Omental fat pad (tissue), 4 donors: ENCODE results near the gene TNNI3K. TPM values are rescaled to one million over a fixed set of nuclear protein-coding genes. Genes with fewer than 3 reads are reported as not detected.

Source experiments
- ATAC-seq: fragments of 150-250 bp; one replicate; pipeline ENCODE4 v1.9.1; 2016; ENCODE audit warnings: mild to moderate bottlenecking, moderate library complexity; ENCODE audit not compliant: low FRiP score
- DNase-seq: peaks from one replicate; pipeline ENCODE4 v3.0.0-alpha.2; 2019; ENCODE audit warnings: low spot score
- total RNA-seq, 4 donors: library from RNA; depleted of rRNA; stranded (reverse); fragments of >200 nt; gene quantifications; one replicate each; pipeline ENCODE4 v1.1.0, GENCODE V29; 2016
- TF ChIP-seq, protein P1 (sequence below), 3 donors: fragments of 450-650 bp; IDR thresholded peaks; one replicate each; pipeline ENCODE4 v1.5.1; 2016 to 2017; ENCODE audit warnings: antibody characterized with exemption in 3 of 3, mild to moderate bottlenecking in 3 of 3, moderate library complexity in 2 of 3

TNNI3K gene, protein sequence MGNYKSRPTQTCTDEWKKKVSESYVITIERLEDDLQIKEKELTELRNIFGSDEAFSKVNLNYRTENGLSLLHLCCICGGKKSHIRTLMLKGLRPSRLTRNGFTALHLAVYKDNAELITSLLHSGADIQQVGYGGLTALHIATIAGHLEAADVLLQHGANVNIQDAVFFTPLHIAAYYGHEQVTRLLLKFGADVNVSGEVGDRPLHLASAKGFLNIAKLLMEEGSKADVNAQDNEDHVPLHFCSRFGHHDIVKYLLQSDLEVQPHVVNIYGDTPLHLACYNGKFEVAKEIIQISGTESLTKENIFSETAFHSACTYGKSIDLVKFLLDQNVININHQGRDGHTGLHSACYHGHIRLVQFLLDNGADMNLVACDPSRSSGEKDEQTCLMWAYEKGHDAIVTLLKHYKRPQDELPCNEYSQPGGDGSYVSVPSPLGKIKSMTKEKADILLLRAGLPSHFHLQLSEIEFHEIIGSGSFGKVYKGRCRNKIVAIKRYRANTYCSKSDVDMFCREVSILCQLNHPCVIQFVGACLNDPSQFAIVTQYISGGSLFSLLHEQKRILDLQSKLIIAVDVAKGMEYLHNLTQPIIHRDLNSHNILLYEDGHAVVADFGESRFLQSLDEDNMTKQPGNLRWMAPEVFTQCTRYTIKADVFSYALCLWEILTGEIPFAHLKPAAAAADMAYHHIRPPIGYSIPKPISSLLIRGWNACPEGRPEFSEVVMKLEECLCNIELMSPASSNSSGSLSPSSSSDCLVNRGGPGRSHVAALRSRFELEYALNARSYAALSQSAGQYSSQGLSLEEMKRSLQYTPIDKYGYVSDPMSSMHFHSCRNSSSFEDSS
- 1 to 10 TPM in 2 of 4 donors, not detected in 2; 1.4 to 3.6 TPM for total RNA-seq

DNA sequence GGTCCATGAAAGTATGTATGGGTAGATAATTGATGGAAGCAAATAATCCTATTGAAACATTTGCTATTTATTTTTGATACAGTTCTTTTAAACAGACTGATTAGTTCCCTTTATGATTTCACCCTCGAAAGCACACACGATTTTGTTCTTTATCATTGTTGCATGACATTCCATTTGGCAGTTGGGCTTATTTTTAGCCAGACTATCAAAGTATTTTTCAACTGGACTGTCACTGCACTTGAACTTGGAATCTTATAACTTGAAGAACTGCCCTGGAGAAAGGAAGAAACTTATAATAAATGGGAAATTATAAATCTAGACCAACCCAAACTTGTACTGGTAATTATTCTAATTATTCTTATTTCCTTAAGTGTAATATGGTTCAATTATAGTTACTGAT is at the start of gene TNNI3K:
Gene TNNI3K (plus strand): TSS at position 235 of the 400 bp plus-strand sequence. CDS start 65 bp downstream, at position 300.
- DNase-seq (no peak), ATAC-seq (no peak)
- TF ChIP-seq, protein P1, sequence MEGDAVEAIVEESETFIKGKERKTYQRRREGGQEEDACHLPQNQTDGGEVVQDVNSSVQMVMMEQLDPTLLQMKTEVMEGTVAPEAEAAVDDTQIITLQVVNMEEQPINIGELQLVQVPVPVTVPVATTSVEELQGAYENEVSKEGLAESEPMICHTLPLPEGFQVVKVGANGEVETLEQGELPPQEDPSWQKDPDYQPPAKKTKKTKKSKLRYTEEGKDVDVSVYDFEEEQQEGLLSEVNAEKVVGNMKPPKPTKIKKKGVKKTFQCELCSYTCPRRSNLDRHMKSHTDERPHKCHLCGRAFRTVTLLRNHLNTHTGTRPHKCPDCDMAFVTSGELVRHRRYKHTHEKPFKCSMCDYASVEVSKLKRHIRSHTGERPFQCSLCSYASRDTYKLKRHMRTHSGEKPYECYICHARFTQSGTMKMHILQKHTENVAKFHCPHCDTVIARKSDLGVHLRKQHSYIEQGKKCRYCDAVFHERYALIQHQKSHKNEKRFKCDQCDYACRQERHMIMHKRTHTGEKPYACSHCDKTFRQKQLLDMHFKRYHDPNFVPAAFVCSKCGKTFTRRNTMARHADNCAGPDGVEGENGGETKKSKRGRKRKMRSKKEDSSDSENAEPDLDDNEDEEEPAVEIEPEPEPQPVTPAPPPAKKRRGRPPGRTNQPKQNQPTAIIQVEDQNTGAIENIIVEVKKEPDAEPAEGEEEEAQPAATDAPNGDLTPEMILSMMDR (IDR thresholded peaks at IDR 0.05): no peak

DNA sequence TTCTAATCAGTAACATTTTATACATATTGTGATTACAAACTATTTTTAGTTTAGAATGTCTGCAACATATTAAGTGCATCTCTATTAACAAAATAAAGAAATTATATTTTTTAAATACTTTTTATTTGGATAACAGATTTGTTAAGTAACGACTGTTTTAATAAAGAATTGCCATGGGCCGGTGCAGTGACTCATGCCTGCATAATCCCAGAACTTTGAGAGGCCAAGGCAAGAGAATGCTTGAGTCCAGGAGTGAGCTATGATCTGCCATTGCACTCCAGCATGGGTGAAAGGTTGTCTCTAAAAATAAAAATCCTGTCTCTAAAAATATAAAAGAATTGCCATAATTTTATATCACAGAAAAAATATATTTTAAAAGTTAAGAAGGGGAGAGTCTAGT is 41.3 kb upstream of the TNNI3K start:
- TF ChIP-seq, protein P1 (IDR thresholded peaks at IDR 0.05): no peak

DNA sequence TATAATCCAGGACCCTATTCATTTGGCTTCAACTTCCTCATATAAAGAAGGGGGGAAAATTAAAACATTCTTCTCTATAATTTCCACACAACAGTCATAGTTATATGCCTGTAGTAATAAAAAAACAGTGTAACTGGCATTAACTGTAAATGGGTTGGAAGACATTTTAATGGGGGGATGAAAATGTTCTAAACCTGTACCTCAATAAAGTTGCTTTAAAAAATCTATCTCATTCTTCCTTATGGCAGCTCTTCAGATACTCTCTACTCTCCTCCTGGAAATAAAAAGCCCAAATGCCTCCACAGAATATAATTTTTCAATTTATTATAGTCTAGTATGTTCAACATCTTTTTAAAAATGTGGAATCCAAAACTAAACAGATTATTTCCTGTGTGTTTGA is 39.8 kb upstream of the TNNI3K start:
- DNase-seq (no peak), ATAC-seq (no peak)
- TF ChIP-seq, protein P1 (IDR thresholded peaks at IDR 0.05): no peak

More for the DNA sequence above, 41.3 kb upstream of the TNNI3K start:
- DNase-seq: no peak
- no peak for ATAC-seq

DNA sequence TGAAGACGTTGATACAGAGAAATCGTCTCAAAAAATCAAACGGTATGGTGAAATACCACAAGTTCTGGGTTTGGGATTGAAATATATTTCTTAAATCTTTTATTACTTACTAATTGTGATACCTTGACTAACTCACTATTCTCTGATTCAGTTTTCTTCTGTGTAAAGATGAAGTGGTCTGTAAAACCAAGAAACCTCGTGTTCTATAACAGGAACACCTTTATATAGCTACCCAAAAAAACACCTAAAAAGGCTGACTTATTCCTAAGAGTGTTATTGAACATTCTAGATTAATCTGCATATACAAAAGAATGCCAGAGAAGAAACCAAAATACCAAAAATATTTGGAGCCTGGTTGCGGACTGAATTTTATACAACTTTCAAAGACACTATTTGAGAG is 37.9 kb upstream of the TNNI3K start:
- TF ChIP-seq, protein P1 (IDR thresholded peaks at IDR 0.05): no peak
- ATAC-seq (no peak), DNase-seq (no peak)

DNA sequence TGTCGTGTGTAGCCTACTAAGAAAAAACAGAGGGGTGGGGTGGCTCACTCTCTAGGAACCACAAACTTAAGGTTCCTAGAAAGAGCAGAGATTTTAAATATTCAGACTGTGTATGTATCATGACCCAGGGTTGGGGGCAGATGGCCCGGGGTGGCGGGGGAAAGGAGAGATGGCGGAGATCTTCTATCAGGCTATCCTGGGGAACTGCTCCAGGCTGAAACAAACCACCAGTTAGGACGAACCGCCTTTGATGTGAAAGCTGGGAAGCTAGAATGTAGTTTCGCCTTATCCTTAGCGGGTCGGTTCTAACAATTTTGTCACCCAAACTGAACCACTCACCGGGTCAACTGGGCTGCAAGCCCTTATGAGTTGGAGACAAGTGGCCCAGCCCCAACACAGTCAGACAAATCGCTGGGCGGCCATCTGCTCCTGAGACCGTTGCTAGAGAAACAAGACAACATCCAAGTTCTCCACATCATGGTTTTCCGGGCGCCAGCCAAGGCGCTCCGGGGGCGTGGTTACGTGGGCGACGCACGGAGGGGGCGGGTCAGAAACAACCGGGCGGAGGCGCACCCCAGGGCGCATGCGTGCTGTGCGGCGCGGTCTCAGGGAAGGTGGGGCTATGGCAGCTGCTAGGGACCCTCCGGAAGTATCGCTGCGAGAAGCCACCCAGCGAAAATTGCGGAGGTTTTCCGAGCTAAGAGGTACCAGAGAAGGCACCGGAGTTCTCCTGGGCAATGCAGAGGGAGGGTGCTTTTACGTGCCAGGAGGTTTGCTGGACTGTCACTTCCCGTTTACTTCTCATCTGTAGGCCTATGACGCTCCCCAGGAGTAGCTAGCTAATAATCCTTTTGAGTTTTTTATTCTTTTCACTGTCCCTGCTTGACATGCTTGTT is 37.3 kb upstream of the TNNI3K start, which contains the start of the genes FPGT and LRRIQ3:
Gene FPGT (plus strand): TSS at position 586 of the 896 bp plus-strand sequence. CDS start 37 bp downstream, at position 623.
Gene LRRIQ3 (minus strand): TSS at position 520 of the 896 bp plus-strand sequence. CDS start 14,492 bp downstream, outside the sequence.
- ATAC-seq: peak; percentile 100
- DNase-seq: peak; percentile 83
- TF ChIP-seq, protein P1 (IDR thresholded peaks at IDR 0.05): no peak

DNA sequence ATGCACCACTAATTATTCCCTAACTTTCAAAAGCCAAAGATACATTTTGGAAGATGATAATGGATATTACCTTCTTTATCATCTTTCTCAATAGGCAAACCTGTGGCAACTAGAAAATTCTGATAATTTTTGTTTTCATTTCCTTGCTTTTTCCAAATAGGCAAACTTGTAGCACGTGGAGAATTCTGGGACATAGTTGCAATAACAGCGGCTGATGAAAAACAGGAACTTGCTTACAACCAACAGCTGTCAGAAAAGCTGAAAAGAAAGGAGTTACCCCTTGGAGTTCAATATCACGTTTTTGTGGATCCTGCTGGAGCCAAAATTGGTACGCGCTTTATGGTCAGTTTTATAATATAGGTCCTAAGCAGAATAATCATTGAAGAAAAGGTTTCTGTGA is 35.7 kb upstream of the TNNI3K start:
- TF ChIP-seq, protein P1 (IDR thresholded peaks at IDR 0.05): no peak
- ATAC-seq: no peak

More for the DNA sequence above, 35.7 kb upstream of the TNNI3K start:
- DNase-seq: no peak
